HG02973 (cell line): Measurements from ENCODE around the gene ACAP1.
"Not testable (repeated sequence)": the region's sequence is repeated elsewhere in the genome, so short reads cannot be mapped to it uniquely, and the experiment has no call there.

Experiments
- ATAC-seq: cut with Tn5 transposase; IDR thresholded peaks from one replicate; pipeline ENCODE4 v1.9.1; 2021; ENCODE audit warnings: moderate library complexity; ENCODE audit not compliant: unreplicated experiment

Gene ACAP1

GRCh38 chr17:7352910-7353635 is 16.7 kb downstream of the ACAP1 start:
- no peak for ATAC-seq

DNA sequence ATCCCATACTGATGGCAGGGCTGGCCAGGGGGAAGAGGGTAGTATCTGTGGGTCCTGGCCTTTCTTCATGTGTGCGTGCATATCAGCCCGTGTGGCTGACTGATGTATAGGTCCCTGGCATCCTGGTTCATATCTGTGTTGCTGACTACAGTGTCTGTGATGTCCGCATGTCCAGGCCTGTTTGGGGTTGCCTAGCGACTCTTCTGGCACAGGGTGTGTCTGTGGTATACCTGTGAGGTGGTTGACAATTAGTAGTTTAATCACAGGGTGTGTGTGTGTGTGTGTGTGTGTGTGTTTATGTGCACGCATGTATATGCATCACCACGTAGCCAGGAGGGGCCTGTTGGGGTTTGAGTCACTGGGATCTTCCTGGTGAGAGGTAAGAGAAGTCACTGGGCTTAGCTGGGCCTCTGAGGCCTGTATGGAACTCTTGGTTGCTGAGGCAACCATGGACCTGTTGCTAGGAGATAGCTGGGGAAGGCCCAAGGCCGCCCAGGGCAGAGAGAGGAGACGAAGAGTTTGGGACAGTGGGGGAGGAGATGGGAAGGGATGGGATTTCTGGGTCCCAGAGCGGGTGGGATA is 18.0 kb downstream of the ACAP1 start:
- no peak for ATAC-seq

DNA sequence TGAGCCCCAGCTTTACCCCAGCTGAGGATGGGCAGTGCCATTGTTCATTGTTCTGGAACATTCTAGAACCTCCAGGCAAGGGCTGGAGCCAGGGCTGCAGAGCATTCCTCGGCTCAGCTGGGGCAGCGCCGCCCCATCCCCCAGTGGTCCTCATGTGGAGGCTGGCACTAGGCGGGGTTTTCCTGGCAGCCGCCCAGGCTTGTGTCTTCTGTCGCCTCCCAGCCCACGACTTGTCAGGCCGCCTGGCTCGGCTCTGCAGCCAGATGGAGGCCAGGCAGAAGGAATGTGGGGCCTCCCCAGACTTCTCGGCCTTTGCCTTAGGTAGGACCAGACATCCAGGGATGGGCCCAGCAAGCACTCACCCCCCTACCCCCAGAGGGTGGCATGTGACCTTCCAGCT is 18.7 kb downstream of the ACAP1 start, which contains the start of gene TMEM95:
Gene TMEM95 (plus strand): TSS at position 104 of the 400 bp plus-strand sequence. CDS start 49 bp downstream, at position 153.
- no peak for ATAC-seq

DNA sequence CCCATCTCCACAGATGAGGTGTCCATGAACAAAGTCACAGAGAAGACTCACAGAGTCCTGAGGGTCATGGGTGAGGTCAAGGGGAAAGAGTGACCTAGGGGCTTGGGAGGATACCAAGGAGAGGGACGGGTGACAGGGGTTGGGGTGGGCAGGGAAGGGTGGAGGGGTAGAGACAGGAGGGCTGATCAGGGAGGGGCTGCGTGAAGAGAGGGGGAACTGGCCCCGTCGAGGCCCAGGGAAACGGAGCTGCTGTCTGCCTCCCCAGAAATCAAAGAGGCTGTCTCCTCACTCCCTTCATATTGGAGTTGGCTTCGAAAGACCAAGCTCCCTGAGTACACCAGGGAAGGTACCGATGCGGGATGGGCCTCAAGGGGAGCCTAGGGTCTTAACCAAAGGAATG is 19.2 kb downstream of the ACAP1 start:
- no peak for ATAC-seq

DNA sequence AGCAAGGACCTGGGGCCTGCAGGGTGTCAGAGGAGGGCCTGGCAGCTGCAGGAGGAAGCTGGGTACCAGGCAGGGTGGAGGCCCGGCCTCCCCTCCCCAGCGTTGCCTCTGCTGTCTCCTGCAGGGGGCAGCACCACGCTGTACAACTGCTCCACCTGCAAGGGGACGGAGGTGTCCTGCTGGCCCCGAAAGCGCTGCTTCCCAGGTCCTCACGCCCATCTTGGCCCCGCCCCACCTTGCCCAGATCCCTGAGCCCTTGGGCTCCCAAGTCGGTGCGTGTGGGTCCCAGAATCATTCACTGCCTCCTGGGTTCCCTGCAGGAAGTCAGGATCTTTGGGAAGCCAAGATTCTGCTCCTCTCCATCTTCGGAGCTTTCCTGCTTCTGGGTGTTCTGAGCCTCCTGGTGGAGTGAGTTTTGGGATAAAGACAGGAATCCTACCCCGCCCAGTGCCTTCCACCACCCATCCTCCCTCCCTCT is 19.8 kb downstream of the ACAP1 start:
- no peak for ATAC-seq

GRCh38 chr17:7356756-7357155 is 20.4 kb downstream of the ACAP1 start:
- ATAC-seq = no peak

DNA sequence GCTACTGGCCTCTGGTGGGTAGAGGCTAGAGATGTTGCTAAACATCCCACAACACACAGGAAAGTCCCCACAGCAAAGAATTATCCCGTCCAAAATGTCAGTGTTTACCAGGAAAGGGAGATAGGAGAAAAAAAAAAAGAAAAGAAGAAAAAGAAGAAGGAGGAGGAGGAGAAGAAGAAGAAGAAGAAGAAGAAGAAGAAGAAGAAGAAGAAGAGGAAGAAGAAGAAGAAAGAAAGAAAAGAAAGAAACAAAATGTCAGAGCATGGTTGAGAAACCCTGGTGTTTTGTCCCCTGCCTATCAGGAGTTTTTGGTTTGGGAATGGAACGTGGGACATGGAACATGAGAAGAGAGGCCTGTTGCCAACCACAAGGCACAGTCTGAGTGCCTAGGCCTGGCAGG is 21.1 kb downstream of the ACAP1 start:
- no peak for ATAC-seq

- ATAC-seq = no peak
Measured at GRCh38 chr17:7361906-7362305, 25.6 kb downstream of the ACAP1 start.

GRCh38 chr17:7363311-7363710 is 27.0 kb downstream of the ACAP1 start:
- no peak for ATAC-seq

- ATAC-seq = not testable (repeated sequence)
Measured at GRCh38 chr17:7365963-7366362, 29.6 kb downstream of the ACAP1 start.

- ATAC-seq = no peak
Measured at GRCh38 chr17:7367083-7367482, 30.8 kb downstream of the ACAP1 start.

- no peak for ATAC-seq
Measured at GRCh38 chr17:7367918-7368598, 31.7 kb downstream of the ACAP1 start.

DNA sequence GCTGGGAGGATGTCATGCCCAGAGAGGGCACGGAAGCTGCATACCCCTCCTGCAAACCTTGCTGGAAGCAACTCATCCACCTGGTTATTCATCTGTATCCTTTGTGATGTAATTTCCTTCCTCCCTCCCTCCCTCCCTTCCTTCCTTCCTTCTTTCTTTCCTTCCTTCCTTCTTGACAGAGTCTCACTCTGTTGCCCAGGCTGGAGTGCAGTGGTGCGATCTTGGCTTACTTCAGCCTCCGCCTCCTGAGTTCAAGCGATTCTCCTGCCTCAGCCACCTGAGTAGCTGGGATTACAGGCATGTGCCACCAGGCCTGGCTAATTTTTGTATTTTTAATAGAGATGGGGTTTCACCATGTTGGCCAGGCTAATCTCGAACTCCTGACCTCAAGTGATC is 32.3 kb downstream of the ACAP1 start:
- not testable (repeated sequence) for ATAC-seq

- ATAC-seq = no peak
Measured at GRCh38 chr17:7369825-7370224, 33.5 kb downstream of the ACAP1 start.

- ATAC-seq = no peak
Measured at GRCh38 chr17:7370853-7371252, 34.5 kb downstream of the ACAP1 start.

DNA sequence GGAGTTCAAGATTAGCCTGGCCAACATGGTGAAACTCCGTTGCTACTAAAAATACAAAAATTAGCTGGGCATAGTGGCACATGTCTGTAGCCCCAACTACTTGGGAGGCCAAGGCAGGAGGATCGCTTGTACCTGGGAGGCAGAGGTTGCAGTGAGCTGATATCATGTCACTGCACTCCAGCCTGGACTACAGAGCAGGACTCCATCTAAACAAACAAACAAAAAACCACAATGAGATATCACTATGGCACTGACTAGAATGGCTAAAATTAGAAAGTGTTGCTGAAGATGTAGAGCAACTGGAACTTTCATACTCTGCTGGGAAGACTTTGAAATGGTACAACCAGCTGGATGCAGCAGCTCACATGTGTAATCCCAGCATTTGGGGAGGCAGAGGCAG is 38.0 kb downstream of the ACAP1 start:
- ATAC-seq = no peak

- no peak for ATAC-seq
Measured at GRCh38 chr17:7379134-7379533, 42.8 kb downstream of the ACAP1 start.

DNA sequence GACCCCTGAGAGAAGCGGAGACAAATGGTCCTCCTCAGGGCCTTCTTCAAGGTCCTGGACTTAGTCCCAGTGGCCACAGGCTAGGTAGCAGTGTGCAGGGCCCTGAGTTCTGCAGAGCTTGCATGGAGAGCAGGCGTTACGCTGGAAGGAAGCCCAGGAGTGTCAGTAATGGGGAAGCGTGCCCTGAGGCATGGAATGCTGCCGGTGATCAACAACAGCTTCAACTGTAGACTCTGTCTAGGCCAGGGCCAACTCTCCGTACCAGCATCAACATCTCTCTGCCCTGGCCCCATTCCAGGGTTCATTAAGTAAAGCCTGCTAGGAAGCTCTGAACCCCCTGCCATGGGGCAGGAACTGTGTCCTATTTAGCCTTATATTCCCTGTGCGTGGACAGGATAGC is 44.0 kb downstream of the ACAP1 start:
- ATAC-seq = no peak

DNA sequence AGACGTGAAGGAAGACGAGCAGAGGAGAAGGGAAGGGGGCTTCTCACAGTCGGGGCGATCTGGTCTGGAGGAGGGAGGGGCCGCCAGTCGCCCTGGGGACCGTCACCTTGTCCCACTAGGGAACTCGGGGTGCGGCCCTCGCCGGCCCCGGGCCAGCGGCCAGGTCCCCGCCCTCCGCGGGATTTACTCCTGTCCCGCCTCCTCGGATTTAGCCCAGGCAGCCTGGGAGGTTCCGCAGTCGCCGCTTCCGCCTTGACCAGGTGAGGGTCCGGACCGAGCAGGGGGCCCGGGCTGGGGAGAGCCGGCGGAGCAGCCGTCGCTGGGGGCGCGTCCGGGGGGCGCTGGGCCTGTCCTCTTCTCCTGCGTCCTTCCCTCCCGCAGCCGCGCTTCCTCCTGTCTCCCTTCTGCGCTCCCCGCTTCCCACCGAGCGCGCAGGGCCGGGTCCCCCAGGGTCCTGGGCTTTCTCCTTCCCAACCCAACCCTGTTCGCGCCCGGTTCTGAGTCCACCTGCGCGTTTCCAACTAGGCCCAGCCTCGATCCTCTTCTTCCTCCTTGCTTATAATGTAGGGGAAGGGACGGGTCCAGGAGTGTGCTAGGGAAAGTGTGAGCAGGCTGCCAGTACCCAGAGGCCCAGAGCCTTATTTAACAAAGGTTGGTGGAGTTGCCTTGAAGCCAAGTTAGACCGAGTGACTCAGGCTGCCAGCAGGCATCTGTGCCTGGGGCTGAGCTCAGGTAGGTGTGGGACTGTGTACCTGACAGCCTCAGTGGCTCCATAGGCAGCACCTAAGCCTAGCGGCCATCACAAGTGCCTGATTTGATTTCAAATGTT is 44.7 kb downstream of the ACAP1 start, which contains the start of gene TNK1:
Gene TNK1 (plus strand): TSS at position 235 of the 829 bp plus-strand sequence. CDS start 1,838 bp downstream, outside the sequence.
- no peak for ATAC-seq

DNA sequence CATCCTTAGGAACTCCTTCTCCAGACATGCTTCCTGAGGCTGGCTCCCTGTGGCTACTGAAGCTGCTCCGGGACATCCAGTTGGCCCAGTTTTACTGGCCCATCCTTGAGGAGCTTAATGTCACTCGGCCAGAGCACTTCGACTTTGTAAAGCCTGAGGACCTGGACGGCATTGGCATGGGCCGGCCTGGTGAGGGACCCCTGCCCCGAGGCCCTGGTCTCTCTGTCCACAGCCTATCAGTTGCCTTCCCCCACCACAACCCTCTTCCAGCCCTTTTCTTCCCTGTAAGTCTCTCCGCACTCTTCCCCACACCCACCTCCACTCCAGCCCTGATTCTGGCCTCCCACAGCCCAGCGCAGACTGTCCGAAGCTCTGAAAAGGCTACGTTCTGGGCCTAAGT is 46.6 kb downstream of the ACAP1 start:
- no peak for ATAC-seq

- no peak for ATAC-seq
Measured at GRCh38 chr17:7383371-7383741, 47.0 kb downstream of the ACAP1 start.
